Kidney (tissue), 14 donors: ENCODE data around the gene CARD9. TPM values are rescaled to one million over a fixed set of nuclear protein-coding genes. Genes with fewer than 3 reads are reported as not detected.
"Not testable (repeated sequence)": the region's sequence is repeated elsewhere in the genome, so short reads cannot be mapped to it uniquely, and the experiment has no call there.

Experiments used
- DNase-seq, 5 donors: peaks; one replicate each; pipeline ENCODE4 v3.0.0-alpha.2; 2013 to 2020
- FAIRE-seq: peaks from 2 replicates; lab custom pipeline; 2012; peaks lifted over from hg19 to GRCh38; lab: Jason Lieb, UNC
- H3K27ac ChIP-seq, 2 donors: one replicate each; pipeline ENCODE4 v1.7.0; 2013; ENCODE audit warnings: low read depth in 2 of 2, low read length in 2 of 2, inconsistent platforms in 1 of 2
- H3K27me3 ChIP-seq: one replicate; pipeline ENCODE4 v1.7.1; 2013; ENCODE audit warnings: low read length, inconsistent platforms; ENCODE audit not compliant: control insufficient read depth, insufficient read depth
- H3K36me3 ChIP-seq, 3 donors: one replicate each; pipeline versions ENCODE4 v1.7.0 to v1.7.1; 2013; ENCODE audit warnings: low read length in 3 of 3, control low read depth in 1 of 3, inconsistent platforms in 1 of 3; ENCODE audit not compliant: insufficient read depth in 3 of 3, control insufficient read depth in 2 of 3
- H3K4me1 ChIP-seq, 3 donors: one replicate each; pipeline versions ENCODE4 v1.7.0 to v1.7.1; 2013; ENCODE audit warnings: low read length in 3 of 3, inconsistent platforms in 1 of 3, low read depth in 1 of 3; ENCODE audit not compliant: control insufficient read depth in 2 of 3, insufficient read depth in 2 of 3
- H3K4me3 ChIP-seq, 3 donors: one replicate each; pipeline versions ENCODE4 v1.7.0 to v1.8.1; 2013; ENCODE audit warnings: low read length in 3 of 3, control low read depth in 1 of 3, inconsistent platforms in 1 of 3
- H3K9ac ChIP-seq, 3 donors: one replicate each; pipeline versions ENCODE4 v1.7.0 to v1.7.1; 2013; ENCODE audit warnings: low read length in 3 of 3, control low read depth in 1 of 3, inconsistent platforms in 1 of 3
- H3K9me3 ChIP-seq, 3 donors: one replicate each; pipeline versions ENCODE4 v1.7.0 to v1.7.1; 2013; ENCODE audit warnings: low read length in 3 of 3, control low read depth in 1 of 3, inconsistent platforms in 1 of 3; ENCODE audit not compliant: control insufficient read depth in 2 of 3, insufficient read depth in 1 of 3
- CTCF ChIP-seq: IDR thresholded peaks from 3 replicates; pipeline ENCODE4 v1.5.1; 2012; ENCODE audit warnings: mild to moderate bottlenecking, moderate library complexity, borderline replicate concordance; ENCODE audit not compliant: insufficient read depth; ENCODE audit errors: extremely low read depth
- intact Hi-C: fragments of 100-400 bp; cut with DNase I; formaldehyde crosslinking; loops from one replicate; pipeline ENCODE4 v1.11.1; 2022
- polyA plus RNA-seq: library from polyadenylated mRNA; stranded (reverse); fragments of 350-450 nt; fragmentation: Illumina TruSeq; extraction: RNeasy Lipid Tissue Mini Kit (QIAGEN cat#74804); gene quantifications from one replicate; pipeline ENCODE4 v1.2.3, GENCODE V29; 2014; ENCODE audit warnings: low read depth, low replicate concordance; ENCODE audit not compliant: insufficient read depth
- total RNA-seq: library from RNA; stranded (reverse); fragmentation: NEBNext Ultra II Directional; extraction: Animal tissue kit (Norgen Biotek cat#: 25700); gene quantifications from one replicate; pipeline ENCODE4 v1.2.1, GENCODE V29; 2021
- donor health status: control.
- donor health status: control.
- donor health status: control.
- donor health status: control.
- donor health status: control.
- donor health status: DM: yes; HTN: yes; CAD: no.
- donor health status: Normal renal cell carcinoma (clear cell type).

CARD9 gene
- total and polyA plus RNA-seq, 2 donors from 2014 or later = 1.5 to 7.0 TPM

- intact Hi-C loops = no loop called here
- DNase-seq (peak; percentile 92 to 97 (median 94)), FAIRE-seq (no peak)
- H3K4me3 ChIP-seq = peak within 1 kb of the TSS; percentile 78 to 90 (median 81)
- H3K36me3 ChIP-seq = peaks cover 3 to 35% (median 22%) of the 10 kb centered on the region in 3 donors
- H3K9me3 ChIP-seq = no peaks in the 10 kb centered on the region
- H3K4me1 ChIP-seq = peaks cover 0 to 19% (median 7%) of the 10 kb centered on the region in 3 donors
- H3K9ac ChIP-seq = peak within 1 kb of the TSS; percentile 48 to 84 (median 50)
- TF ChIP-seq CTCF = no peak
- no peaks in the 10 kb centered on the region for H3K27me3 ChIP-seq
- peak within 1 kb of the TSS in 1 of 2 donors; percentile 40 for H3K27ac ChIP-seq
Measured at GRCh38 chr9:136410500-136411287, 37.2 kb upstream of the CARD9 start, which contains the start of the genes ENTR1 and PMPCA. Gene ENTR1, minus strand, starts transcription at chr9:136410614. Its CDS starts 217 bp downstream, at chr9:136410397. Gene PMPCA, plus strand, starts transcription at chr9:136410658. Its CDS starts 11 bp downstream, at chr9:136410669.

- peak overlapping the region; percentile 36 to 65 (median 55) for H3K4me3 ChIP-seq
- no peaks in the 10 kb centered on the region for H3K9me3 ChIP-seq
- DNase-seq (peak in 4 of 5 donors; percentile 18 to 70 (median 44)), FAIRE-seq (no peak)
- TF ChIP-seq CTCF = no peak
- H3K27me3 ChIP-seq = no peaks in the 10 kb centered on the region
- intact Hi-C loops = no loop called here
- peaks cover 3 to 34% (median 18%) of the 10 kb centered on the region in 3 donors for H3K36me3 ChIP-seq
- no peak overlapping the region for H3K27ac ChIP-seq
- peak overlapping the region in 2 of 3 donors; percentile 48 to 58 for H3K9ac ChIP-seq
- peaks cover 0 to 19% (median 7%) of the 10 kb centered on the region in 3 donors for H3K4me1 ChIP-seq
Measured at GRCh38 chr9:136409557-136410455, 36.3 kb upstream of the CARD9 start.

GRCh38 chr9:136407911-136408310 lies 34.4 kb upstream of the CARD9 start:
- H3K4me3 ChIP-seq = no peak overlapping the region
- FAIRE-seq (no peak), DNase-seq (no peak)
- intact Hi-C loops = no loop called here
- H3K9ac ChIP-seq = no peak overlapping the region
- H3K9me3 ChIP-seq = no peaks in the 10 kb centered on the region
- H3K27ac ChIP-seq = no peak overlapping the region
- no peaks in the 10 kb centered on the region for H3K27me3 ChIP-seq
- no peak for TF ChIP-seq CTCF
- H3K36me3 ChIP-seq = peaks cover 3 to 20% (median 12%) of the 10 kb centered on the region in 3 donors
- H3K4me1 ChIP-seq = peaks cover 0 to 19% (median 7%) of the 10 kb centered on the region in 3 donors

GRCh38 chr9:136407061-136407460 lies 33.6 kb upstream of the CARD9 start:
- H3K27ac ChIP-seq, intact Hi-C loops, H3K9me3 ChIP-seq, DNase-seq, H3K27me3 ChIP-seq, FAIRE-seq, H3K4me3 ChIP-seq, H3K9ac ChIP-seq: not testable (repeated sequence)
- Histone ChIP-seq H3K4me1 (peaks cover 0 to 18% (median 7%) of the 10 kb centered on the region in 3 donors), H3K36me3 (peaks cover under 1 to 11% (median 9%) of the 10 kb centered on the region in 3 donors)

GRCh38 chr9:136405904-136406303 lies 32.4 kb upstream of the CARD9 start:
- DNase-seq, FAIRE-seq, intact Hi-C loops, H3K9me3 ChIP-seq, H3K9ac ChIP-seq, H3K27ac ChIP-seq, H3K4me3 ChIP-seq, H3K27me3 ChIP-seq, H3K4me1 ChIP-seq: not testable (repeated sequence)
- peaks cover 0 to 10% (median 8%) of the 10 kb centered on the region in 3 donors for H3K36me3 ChIP-seq
